Measurements from ENCODE around the gene TMEM81.
A peak's percentile ranks its signal among the peaks of the same experiment; 100 is the strongest.

TMEM81 gene

GRCh38 chr1:205084360-205084759, at the start of gene TMEM81:
TSS of gene TMEM81 (minus strand) at chr1:205084460. CDS start at chr1:205084320, 140 bp downstream.
- DNase-seq (ENCODE audit: low spot score), result no peak

GRCh38 chr1:205133287-205133686, 49.0 kb upstream of the TMEM81 start:
- no peak for DNase-seq (ENCODE audit: low spot score)

GRCh38 chr1:205129447-205130029, 45.3 kb upstream of the TMEM81 start:
- no peak for DNase-seq (ENCODE audit: low spot score)

DNA sequence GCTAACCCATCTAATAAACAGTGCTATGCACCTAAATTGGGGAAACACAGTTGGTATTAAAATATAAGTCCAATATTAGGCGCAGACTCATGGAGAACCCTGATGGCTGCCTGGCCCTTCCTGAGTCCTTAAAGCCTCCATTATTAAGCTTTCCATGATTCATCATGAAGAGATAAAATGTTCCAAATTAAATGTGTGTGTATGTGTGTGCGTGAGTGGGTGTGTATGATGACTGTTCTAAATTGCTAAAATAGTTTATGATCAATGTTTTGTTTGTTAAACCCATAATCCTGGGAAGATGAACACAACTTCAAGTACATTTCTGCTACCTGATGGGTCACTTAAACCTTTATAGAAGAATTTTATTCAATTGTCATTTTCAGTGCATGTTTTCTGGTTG, 43.8 kb upstream of the TMEM81 start:
- DNase-seq (ENCODE audit: low spot score), result no peak

- DNase-seq (ENCODE audit: low spot score), result no peak
Observed at GRCh38 chr1:205127646-205128045, 43.4 kb upstream of the TMEM81 start.

DNA sequence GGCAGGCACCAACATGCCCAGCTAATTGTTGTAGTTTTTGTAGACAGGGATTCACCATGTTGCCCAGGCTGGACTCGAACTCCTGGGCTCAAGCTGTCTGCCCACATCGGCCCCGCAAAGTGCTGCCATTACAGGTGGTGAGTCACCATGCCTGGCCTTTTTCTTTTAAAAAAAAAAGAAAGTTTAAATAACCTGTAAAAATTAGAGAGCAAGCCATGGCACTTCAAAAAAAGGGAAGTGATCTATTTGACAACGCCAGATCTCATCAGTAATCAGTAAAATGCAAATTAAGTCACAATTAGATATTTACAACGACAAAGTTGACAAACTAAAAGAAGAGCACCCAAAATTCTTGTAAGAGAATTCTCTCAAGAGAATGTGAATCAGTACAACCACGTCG, 40.5 kb upstream of the TMEM81 start:
- DNase-seq (ENCODE audit: low spot score), result no peak

- no peak for DNase-seq (ENCODE audit: low spot score)
Observed at GRCh38 chr1:205122489-205122882, 38.2 kb upstream of the TMEM81 start.

GRCh38 chr1:205121660-205122488, 37.6 kb upstream of the TMEM81 start, which contains the start of gene RBBP5:
TSS of gene RBBP5 (minus strand) at chr1:205121978. CDS start at chr1:205121873, 105 bp downstream.
- peak; percentile 95 for DNase-seq (ENCODE audit: low spot score)

DNA sequence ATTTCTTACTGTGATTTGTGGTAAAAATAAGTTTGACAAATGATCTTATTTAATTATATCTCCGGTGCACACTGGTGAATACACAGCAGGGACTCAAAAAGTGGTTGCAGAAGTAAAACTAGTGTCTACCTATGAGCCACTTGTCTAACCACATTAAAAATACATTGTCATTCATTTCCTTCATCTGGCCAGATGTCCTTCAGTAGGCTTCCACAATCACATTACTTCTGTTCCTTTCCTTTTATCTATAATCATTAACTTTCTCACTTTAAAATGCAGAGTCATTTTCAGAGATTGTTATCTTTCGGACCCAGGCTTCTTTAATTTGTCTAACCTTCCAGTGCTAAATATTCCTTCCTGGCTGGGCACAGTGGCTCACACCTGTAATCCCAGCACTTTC, 34.5 kb upstream of the TMEM81 start:
- DNase-seq (ENCODE audit: low spot score), result no peak

GRCh38 chr1:205111354-205111753, 27.1 kb upstream of the TMEM81 start:
- DNase-seq (ENCODE audit: low spot score), result no peak

GRCh38 chr1:205109711-205110110, 25.5 kb upstream of the TMEM81 start:
- DNase-seq (ENCODE audit: low spot score), result no peak

DNA sequence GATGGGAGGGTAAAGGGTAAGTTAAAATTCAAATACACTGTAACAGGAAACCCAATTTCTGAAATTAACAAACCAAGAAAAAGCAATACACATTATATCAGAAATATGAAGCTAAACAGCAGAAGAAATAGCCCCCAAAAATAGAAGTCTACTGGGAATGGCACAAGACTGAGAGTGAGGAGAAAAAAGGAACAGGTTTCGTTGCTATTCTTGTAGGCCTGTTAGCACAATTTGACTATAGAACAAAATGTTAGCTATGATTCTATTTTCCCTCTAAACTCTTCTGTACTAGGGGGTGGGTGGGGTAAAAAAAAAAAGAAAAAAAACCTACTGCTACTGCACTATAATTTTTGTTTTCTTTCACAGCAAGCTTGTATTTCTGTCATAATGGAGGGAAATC, 25.0 kb upstream of the TMEM81 start:
- DNase-seq (ENCODE audit: low spot score), result no peak

GRCh38 chr1:205108464-205108863, 24.2 kb upstream of the TMEM81 start:
- DNase-seq (ENCODE audit: low spot score), result no peak

DNA sequence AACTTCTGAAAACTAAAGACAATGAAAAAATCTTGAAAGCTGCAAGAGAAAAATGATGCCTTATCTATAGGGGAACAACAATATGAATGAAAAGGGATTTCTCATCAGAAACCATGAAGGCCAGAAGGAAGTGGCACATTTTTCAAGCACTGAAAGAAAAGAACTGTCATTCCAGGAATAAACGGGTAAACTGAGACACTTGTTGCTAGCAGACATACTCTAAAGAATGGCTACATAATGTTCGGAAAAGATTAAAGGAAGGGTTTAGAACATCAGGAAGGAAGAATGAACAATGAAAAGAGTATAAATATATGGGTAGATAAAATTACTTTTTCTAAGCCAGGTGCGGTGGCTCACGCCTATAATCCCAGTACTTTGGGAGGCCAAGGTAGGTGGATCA, 23.1 kb upstream of the TMEM81 start:
- no peak for DNase-seq (ENCODE audit: low spot score)

GRCh38 chr1:205102404-205102803, 18.1 kb upstream of the TMEM81 start:
- DNase-seq (ENCODE audit: low spot score), result no peak

DNA sequence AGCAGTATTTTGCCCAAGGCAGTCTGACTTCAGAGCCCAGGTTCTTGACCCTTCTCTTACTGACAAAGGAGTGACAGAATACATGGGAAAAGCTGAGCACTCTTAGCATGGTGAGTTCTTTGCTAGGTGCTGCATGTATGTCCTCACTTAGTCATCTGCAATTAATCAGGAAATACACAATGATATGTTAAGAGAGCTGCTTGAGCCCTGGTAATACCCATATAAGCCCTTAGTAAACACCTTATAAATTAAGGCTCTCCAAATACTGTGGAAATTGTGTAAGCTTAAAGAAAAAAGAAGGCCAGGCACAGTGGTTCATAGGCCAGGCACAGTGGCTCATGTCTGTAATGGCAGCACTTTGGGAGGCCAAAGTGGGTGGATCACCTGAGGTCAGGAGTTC, 14.0 kb upstream of the TMEM81 start:
- no peak for DNase-seq (ENCODE audit: low spot score)

- DNase-seq (ENCODE audit: low spot score), result no peak
Observed at GRCh38 chr1:205095422-205095821, 11.2 kb upstream of the TMEM81 start.

- no peak for DNase-seq (ENCODE audit: low spot score)
Observed at GRCh38 chr1:205091043-205091740, 6.9 kb upstream of the TMEM81 start.

GRCh38 chr1:205088341-205088740, 4.1 kb upstream of the TMEM81 start:
- DNase-seq (ENCODE audit: low spot score), result no peak

- DNase-seq (ENCODE audit: low spot score), result no peak
Observed at GRCh38 chr1:205082431-205082830, 1.8 kb downstream of the TMEM81 start.

GRCh38 chr1:205077934-205078311, 6.3 kb downstream of the TMEM81 start:
- DNase-seq (ENCODE audit: low spot score), result no peak

- no peak for DNase-seq (ENCODE audit: low spot score)
Observed at GRCh38 chr1:205077158-205077933, 6.9 kb downstream of the TMEM81 start.
